Measurements from ENCODE around the gene TSHZ2.

DNA sequence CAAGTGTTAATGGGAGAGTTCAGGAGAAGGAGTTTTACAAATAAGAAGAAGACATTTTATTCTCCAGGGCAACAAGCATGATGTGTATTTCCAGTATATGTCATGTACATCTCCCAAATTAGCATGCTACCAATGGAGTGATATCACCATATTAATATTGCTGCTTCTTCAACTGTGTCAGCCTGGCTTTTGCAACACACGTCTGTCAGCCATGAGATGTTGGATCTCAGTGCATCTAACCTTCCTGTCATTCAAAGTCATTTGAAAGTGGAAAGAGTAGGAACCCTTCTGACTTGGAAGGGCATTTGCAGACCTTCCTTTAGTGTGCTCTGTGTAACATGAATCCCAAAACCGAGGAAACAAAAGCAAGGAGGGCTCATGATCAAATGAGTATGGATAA is 337.4 kb downstream of the TSHZ2 start:
- TF ChIP-seq POLR2A (IDR thresholded peaks at IDR 0.05) = no peak
- TF ChIP-seq, protein P1, sequence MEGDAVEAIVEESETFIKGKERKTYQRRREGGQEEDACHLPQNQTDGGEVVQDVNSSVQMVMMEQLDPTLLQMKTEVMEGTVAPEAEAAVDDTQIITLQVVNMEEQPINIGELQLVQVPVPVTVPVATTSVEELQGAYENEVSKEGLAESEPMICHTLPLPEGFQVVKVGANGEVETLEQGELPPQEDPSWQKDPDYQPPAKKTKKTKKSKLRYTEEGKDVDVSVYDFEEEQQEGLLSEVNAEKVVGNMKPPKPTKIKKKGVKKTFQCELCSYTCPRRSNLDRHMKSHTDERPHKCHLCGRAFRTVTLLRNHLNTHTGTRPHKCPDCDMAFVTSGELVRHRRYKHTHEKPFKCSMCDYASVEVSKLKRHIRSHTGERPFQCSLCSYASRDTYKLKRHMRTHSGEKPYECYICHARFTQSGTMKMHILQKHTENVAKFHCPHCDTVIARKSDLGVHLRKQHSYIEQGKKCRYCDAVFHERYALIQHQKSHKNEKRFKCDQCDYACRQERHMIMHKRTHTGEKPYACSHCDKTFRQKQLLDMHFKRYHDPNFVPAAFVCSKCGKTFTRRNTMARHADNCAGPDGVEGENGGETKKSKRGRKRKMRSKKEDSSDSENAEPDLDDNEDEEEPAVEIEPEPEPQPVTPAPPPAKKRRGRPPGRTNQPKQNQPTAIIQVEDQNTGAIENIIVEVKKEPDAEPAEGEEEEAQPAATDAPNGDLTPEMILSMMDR (IDR thresholded peaks at IDR 0.05) = no peak
